ENCODE measurements around the gene SLC6A7.

DNA sequence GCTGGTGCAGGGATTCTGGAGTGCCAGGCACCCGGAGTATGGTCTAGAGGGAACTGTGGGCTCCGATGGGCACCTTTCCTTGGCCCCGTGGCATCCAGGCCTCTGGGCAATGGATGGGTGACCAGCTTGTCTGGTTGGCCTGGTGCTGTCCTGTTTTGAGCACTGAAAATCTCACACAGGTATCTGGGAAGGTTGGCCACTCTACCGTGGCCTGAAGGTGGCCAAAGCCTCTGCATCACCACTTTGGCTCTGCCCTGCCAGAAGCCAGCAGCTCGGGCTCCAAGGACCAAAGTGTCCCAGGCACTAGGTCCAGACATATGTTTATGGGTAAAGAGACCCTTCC is 28.8 kb downstream of the SLC6A7 start:
- no peak for TF ChIP-seq EZH2phosphoT487 (IDR thresholded peaks at IDR 0.05; ENCODE audit: borderline replicate concordance)
- TF ChIP-seq, protein P1, sequence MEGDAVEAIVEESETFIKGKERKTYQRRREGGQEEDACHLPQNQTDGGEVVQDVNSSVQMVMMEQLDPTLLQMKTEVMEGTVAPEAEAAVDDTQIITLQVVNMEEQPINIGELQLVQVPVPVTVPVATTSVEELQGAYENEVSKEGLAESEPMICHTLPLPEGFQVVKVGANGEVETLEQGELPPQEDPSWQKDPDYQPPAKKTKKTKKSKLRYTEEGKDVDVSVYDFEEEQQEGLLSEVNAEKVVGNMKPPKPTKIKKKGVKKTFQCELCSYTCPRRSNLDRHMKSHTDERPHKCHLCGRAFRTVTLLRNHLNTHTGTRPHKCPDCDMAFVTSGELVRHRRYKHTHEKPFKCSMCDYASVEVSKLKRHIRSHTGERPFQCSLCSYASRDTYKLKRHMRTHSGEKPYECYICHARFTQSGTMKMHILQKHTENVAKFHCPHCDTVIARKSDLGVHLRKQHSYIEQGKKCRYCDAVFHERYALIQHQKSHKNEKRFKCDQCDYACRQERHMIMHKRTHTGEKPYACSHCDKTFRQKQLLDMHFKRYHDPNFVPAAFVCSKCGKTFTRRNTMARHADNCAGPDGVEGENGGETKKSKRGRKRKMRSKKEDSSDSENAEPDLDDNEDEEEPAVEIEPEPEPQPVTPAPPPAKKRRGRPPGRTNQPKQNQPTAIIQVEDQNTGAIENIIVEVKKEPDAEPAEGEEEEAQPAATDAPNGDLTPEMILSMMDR (conservative IDR thresholded peaks at IDR 0.05; ENCODE audit: low read length) = no peak

Data from Loucy (cell line).